Suppressor macrophage (primary cell): ENCODE results near the gene FXYD7.
A peak's percentile ranks its signal among the peaks of the same experiment; 100 is the strongest.

Source experiments
- DNase-seq, 4 experiments: peaks; one replicate each; pipeline ENCODE4 v3.0.0-alpha.2; 2020 to 2022

The FXYD7 gene

GRCh38 chr19:35112995-35113688, 29.9 kb upstream of the FXYD7 start:
- DNase-seq, result no peak

GRCh38 chr19:35114353-35115176, 28.5 kb upstream of the FXYD7 start:
- DNase-seq, result peak; percentile 54 to 76 (median 65)

GRCh38 chr19:35115177-35115951, 27.7 kb upstream of the FXYD7 start, which contains the start of gene FXYD3:
Gene FXYD3 (plus strand): TSS chr19:35115823. CDS start chr19:35119377, 3,554 bp downstream.
- DNase-seq, result no peak

- no peak for DNase-seq
Measured at GRCh38 chr19:35116072-35116801, 26.8 kb upstream of the FXYD7 start.

GRCh38 chr19:35117116-35117515, 25.9 kb upstream of the FXYD7 start:
- DNase-seq, result no peak

GRCh38 chr19:35117799-35118198, 25.3 kb upstream of the FXYD7 start:
- DNase-seq, result no peak

GRCh38 chr19:35118268-35119020, 24.6 kb upstream of the FXYD7 start:
- peak in 1 of 4 experiments; percentile 38 for DNase-seq

- no peak for DNase-seq
Measured at GRCh38 chr19:35119091-35119490, 24.0 kb upstream of the FXYD7 start.

GRCh38 chr19:35119578-35120155, 23.4 kb upstream of the FXYD7 start:
- DNase-seq, result peak; percentile 35 to 65 (median 60)

- peak; percentile 86 to 94 (median 92) for DNase-seq
Measured at GRCh38 chr19:35120492-35120891, 22.6 kb upstream of the FXYD7 start.

- peak in 2 of 4 experiments; percentile 38 to 46 for DNase-seq
Measured at GRCh38 chr19:35120898-35121297, 22.2 kb upstream of the FXYD7 start.

GRCh38 chr19:35122687-35123551, 20.1 kb upstream of the FXYD7 start:
- DNase-seq, result no peak

GRCh38 chr19:35123573-35123972, 19.5 kb upstream of the FXYD7 start:
- peak in 2 of 4 experiments; percentile 44 to 51 for DNase-seq

- peak; percentile 92 to 97 (median 94) for DNase-seq
Measured at GRCh38 chr19:35124098-35125060, 18.7 kb upstream of the FXYD7 start.

- DNase-seq, result no peak
Measured at GRCh38 chr19:35125270-35125717, 17.8 kb upstream of the FXYD7 start.

GRCh38 chr19:35125749-35126623, 17.1 kb upstream of the FXYD7 start:
- DNase-seq, result no peak

GRCh38 chr19:35126624-35126959, 16.5 kb upstream of the FXYD7 start:
- no peak for DNase-seq

- DNase-seq, result no peak
Measured at GRCh38 chr19:35127871-35128270, 15.2 kb upstream of the FXYD7 start.
